ENCODE measurements around the gene TAS2R5. TPM values are rescaled to one million over a fixed set of nuclear protein-coding genes. Genes with fewer than 3 reads are reported as not detected.

The TAS2R5 gene
- total RNA-seq, 2 experiments from 2014 or later: 0.84 to 1.6 TPM

Other genes with a start within 250 kb of the TAS2R5 start
- 100 to 1,000 TPM; 110 TPM for gene AGK, start 238.8 kb upstream of the TAS2R5 start, total RNA-seq
- 10 to 100 TPM; 25.1 to 26.4 TPM for gene DENND11, start 88.1 kb upstream of the TAS2R5 start, total RNA-seq
- gene WEE2, start 81.9 kb upstream of the TAS2R5 start, total RNA-seq: not detected
- gene SSBP1, start 51.9 kb upstream of the TAS2R5 start, total RNA-seq: 100 to 1,000 TPM; 259 to 280 TPM
- gene TAS2R3, start 26.1 kb upstream of the TAS2R5 start, total RNA-seq: under 1 TPM; 0.88 to 0.89 TPM
- 1 to 10 TPM in 1 of 2 experiments, under 1 TPM in 1; 0.69 to 1.2 TPM for gene TAS2R4, start 13.5 kb upstream of the TAS2R5 start, total RNA-seq
- gene PRSS37, start 51.3 kb downstream of the TAS2R5 start, total RNA-seq: not detected
- not detected for gene OR9A4, start 126.2 kb downstream of the TAS2R5 start, total RNA-seq
- not detected for gene CLEC5A, start 156.8 kb downstream of the TAS2R5 start, total RNA-seq
- gene TAS2R38, start 183.6 kb downstream of the TAS2R5 start, total RNA-seq: not detected
- gene MGAM, start 205.7 kb downstream of the TAS2R5 start, total RNA-seq: under 1 TPM in 1 of 2 experiments, not detected in 1; 0.13 TPM

Data from activated CD8-positive, alpha-beta memory T cell treated with anti-CD3 and anti-CD28 coated beads for 36 hours (primary cell).